ENCODE measurements around the gene EXOC6B.

EXOC6B gene

DNA sequence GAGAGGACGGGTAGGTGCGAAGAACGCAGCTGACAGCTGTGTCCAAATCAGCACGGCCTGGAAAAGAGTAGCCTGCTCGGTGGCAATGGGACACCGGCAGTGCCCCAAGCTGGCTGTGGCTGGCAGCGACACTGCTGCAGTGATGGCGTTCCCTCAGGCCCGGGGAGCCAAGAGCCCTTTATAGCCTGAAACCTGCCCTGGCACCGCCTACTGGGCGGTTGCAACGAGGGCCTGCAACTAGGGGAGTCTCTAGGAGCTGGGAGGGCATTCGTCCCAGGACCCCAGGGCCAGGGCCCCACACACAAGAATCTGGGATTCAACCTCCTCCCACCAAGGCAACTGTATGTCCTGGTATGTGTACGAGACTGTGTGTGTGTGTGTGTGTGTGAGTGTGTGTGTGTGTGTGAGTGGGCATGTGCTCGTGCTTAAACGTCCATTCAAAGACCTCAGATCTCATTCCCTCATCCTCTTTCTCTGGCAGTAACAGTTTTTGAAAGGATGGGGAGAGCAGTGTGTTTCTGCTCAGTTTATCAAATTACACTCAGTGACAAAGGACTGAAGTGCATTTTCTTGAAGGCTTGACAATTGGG is 671.4 kb downstream of the EXOC6B start:
- in situ Hi-C loops (cut with HindIII; ENCODE audit: low sequenced_read_pairs), result loop anchor here (25.0 kb wide), 1 partner anchor 342 kb away; no protein-coding TSS in a partner anchor

GRCh38 chr2:72153924-72154323 is 671.9 kb downstream of the EXOC6B start:
- in situ Hi-C loops (cut with HindIII; ENCODE audit: low sequenced_read_pairs), result loop anchor here (25.0 kb wide), 1 partner anchor 342 kb away; no protein-coding TSS in a partner anchor

DNA sequence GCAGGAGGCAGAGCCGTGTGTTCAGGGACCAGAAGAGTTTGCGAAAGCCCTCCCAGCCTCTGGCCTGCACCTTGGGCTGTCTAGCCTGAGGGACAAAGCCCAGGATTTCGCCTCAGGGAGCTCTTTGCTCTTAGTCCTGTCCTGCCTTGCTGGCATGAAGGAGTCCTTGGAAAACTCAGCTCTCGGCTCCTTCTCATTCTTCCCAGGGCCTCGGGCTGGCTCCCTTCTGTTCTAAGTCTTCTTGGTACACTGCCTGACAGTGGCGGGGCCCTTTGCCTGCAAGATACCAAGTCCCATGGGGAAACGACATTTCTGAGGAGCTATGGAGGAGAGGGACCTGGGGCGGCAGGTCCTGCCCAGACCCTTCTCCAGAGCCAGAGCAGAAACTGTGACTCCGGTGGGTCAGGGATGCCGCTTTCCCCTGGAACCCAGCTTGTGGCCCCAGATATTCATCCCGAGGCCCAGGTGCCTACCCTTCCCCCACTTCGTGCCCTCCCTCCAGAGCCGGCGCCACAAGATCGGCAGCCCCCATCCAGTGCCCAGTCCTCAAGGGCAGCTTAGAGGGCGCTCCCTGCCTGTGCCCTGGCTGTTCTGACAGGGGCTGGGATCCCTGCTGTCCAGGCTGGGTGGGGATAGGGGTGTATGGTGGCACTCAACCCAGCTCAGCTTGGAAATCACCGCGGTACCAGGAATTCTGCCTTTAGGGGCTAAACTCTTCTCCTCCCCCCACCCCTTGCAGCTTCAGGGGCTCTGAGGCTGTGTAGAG is 672.6 kb downstream of the EXOC6B start:
- in situ Hi-C loops (cut with HindIII; ENCODE audit: low sequenced_read_pairs), result loop anchor here (25.0 kb wide), 1 partner anchor 341 kb away; no protein-coding TSS in a partner anchor

DNA sequence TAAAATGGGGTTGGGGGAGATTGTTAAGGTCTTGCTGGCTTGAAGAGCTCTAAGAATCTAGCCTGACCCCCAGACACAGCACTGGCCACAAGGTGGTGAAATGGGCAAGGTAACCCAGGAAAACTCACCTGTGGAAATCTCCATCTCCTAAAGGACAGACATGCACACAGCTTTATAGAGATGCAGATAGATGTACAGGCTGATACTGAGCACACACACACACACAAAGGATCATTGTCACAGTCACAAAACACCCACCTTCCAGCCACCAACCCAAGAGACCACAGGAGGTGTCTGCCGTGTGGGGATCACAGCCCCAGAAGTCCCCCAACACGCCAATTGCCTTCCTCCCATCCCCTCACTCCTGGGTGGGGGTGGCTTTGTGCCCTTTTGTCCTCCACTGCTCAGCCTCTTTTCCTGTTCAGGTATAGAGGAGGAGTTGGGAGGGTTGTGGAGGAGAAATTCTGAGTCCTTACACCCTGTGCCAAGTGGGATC is 674.9 kb downstream of the EXOC6B start:
- in situ Hi-C loops (cut with HindIII; ENCODE audit: low sequenced_read_pairs), result loop anchor here (25.0 kb wide), 1 partner anchor 339 kb away; no protein-coding TSS in a partner anchor

DNA sequence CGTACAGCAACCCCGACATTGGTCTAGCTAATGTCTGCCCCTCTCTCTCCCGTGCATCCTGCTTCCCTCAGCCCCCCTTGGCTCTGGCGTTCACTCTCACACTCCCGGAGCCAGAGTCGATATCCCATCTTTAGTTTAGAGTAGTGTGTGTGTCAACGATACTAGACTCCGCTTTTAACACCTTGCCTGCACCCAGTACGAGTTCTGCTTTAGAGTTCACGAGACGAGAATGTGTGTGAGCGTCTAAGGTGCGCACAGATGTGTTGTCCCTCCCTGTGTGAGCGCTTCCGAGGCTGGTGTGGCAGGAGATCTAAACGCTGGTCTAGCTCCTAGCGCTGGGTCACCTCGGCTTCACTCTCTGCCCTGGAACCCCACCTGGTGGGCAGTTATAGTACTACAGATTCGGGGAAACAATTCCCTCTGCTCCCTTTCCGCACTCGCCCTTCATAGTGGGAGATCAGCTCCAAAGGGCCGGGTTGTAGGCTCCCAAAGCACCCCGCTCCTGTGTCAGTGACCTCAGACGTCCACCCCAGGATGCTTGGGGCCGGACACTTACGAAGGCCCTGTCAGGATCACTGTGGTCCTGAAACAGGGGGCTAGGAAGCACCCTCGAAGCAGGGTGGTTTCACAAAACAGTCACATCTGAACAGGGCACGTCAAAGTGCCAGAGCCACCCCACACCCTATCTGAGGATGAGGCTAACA is 675.5 kb downstream of the EXOC6B start:
- in situ Hi-C loops (cut with HindIII; ENCODE audit: low sequenced_read_pairs), result loop anchor here (25.0 kb wide), 1 partner anchor 338 kb away; no protein-coding TSS in a partner anchor

- in situ Hi-C loops (cut with HindIII; ENCODE audit: low sequenced_read_pairs), result loop anchor here (25.0 kb wide), 1 partner anchor 337 kb away; no protein-coding TSS in a partner anchor
Measured at GRCh38 chr2:72149556-72150156, 676.2 kb downstream of the EXOC6B start.

- in situ Hi-C loops (cut with HindIII; ENCODE audit: low sequenced_read_pairs), result no loop called here
Measured at GRCh38 chr2:72148837-72149555, 676.8 kb downstream of the EXOC6B start.

GRCh38 chr2:72148003-72148836 is 677.6 kb downstream of the EXOC6B start:
- in situ Hi-C loops (cut with HindIII; ENCODE audit: low sequenced_read_pairs), result no loop called here

DNA sequence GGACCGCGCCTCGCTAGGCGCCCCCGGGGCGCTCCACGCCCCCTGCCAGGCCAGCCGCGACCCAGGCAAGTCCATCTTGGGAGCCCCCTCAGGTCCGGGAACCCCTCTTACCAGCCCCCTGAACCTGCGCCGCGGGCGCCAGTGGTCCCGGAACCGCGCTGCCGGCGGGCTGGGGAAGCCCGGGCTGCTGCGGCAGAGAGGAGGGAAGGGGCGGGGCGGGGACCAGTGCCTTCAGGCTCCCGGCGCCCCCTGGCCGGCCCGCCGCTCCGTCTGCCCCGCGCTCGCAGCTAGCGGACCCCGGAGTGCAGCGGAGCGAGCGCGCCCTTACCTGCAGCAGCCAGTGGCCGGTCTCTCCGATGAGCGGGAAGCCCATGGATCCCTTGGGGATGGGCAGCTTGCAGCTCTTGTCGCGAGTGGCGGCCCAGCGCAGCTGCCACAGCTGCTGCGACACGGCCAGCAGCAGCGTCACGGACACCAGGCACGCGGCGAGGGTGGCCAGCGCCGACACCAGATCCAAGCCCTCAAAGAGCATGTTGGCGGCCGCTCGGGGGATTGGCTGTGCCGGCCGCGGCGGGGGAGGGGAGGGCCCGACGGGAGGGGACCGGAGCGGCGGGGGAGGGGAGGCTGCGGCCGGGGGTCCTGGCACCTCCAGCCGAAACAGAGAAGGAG is 678.4 kb downstream of the EXOC6B start, which contains the start of gene CYP26B1:
Gene CYP26B1 (minus strand): TSS at position 560 of the 669 bp plus-strand sequence. CDS start 28 bp downstream, at position 532.
- in situ Hi-C loops (cut with HindIII; ENCODE audit: low sequenced_read_pairs), result no loop called here

DNA sequence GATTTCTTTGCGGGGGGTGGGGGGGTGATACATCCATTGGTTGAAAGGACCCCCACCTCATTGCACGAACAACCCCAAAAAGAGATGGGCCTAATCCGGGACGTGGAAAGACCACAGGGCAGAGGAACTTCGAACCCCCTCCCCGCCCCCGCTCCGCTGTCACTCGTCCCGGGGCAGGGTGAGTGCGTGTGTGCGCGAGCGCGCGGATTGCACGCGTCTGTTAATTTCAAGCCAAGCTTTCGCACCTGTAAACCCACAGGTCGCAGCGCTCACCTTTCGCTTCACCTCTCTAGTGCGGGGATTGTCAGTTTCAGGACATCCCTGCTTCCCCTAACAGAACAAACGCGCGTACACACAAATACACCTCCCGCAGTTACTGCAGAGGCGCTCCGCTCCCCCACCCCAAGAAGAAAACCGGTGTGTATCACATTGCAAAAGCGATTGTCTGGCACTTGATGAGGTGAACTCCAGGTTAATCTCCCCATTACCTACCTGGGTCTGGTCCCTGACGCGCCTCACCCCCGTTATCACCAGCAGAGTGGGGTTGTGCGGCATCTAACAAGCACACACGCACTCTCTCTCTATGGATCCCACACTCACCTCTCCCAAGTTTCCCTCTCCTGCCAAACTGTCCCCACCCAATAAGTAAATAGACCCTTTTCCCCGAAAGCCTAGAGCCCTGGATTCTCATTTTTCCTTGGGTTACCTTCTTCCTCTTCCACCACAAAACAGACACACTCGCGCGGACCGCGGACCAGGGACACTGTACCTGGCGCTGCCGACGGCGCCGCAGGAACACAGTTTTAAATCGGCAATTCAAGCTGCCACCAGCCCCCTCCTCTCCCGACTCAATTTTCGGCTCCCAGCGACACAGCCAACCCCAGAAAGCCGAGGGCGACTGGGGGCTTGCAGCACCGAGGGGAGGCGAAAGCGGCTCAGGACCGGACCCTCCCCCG is 679.2 kb downstream of the EXOC6B start:
- in situ Hi-C loops (cut with HindIII; ENCODE audit: low sequenced_read_pairs), result no loop called here

DNA sequence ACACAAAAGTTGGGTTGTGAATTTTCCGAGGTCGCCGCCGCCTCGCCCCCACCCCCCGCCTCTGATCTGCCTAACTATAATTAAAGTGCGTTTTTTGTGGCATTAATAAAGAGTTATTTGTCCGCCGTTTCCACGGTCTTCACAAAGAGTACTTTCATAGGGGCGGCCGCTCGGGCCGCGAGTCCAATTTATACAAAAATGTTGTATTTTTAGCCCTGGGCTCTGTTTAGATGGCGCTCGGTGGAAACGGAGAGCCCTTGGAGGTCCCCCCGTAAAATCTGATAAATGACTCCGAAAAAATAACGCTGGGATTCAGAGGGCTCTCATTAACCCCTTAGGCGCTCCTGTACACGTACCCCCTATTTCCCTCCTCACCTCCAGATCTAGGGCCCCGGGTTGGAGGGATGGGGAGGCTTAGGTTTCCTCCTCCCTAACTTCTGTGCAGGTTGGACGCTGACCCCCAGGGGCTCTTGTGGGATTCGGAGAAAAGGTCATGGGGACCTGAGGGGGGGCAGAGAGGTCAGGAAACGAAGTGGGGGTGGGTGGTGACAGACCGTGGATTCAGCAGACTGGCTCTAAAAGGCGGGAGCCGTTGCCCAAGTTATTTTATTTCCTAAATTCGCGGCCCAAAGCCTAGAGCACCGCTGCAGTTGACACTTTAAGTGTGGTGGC is 680.0 kb downstream of the EXOC6B start:
- in situ Hi-C loops (cut with HindIII; ENCODE audit: low sequenced_read_pairs), result no loop called here

DNA sequence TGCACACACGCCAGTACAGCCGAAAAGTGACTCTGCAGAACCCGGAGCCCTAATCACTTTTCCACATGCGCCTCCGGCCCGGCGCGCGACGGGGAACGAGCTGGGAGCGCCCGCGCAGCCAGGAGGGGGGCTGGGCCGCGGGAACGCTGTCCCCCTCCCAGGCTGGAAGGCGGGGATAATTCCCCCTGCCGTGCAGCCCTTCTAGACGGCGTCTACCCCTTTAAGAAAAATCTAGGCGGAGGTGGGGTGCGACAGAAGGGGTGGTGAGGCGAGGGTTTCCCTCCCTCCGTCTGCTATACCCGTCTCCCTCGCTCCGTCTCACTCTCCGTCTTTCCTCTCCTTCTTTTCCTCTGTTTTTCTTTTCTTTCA is 680.6 kb downstream of the EXOC6B start:
- in situ Hi-C loops (cut with HindIII; ENCODE audit: low sequenced_read_pairs), result no loop called here

GRCh38 chr2:72144632-72145288 is 681.1 kb downstream of the EXOC6B start:
- in situ Hi-C loops (cut with HindIII; ENCODE audit: low sequenced_read_pairs), result no loop called here

GRCh38 chr2:72144274-72144631 is 681.6 kb downstream of the EXOC6B start:
- in situ Hi-C loops (cut with HindIII; ENCODE audit: low sequenced_read_pairs), result no loop called here

GRCh38 chr2:72143441-72144273 is 682.2 kb downstream of the EXOC6B start:
- in situ Hi-C loops (cut with HindIII; ENCODE audit: low sequenced_read_pairs), result no loop called here

Measured in DLD1 (cell line).